Mucosa of stomach (tissue), 1 donor: ENCODE data around the gene BABAM2.

ENCODE experiments used
- H3K27me3 ChIP-seq: one replicate; pipeline ENCODE4 v1.7.0; 2013; ENCODE audit warnings: mild to moderate bottlenecking, low read length; ENCODE audit not compliant: control insufficient read depth, insufficient read depth
- H3K36me3 ChIP-seq: one replicate; pipeline ENCODE4 v1.7.0; 2013; ENCODE audit warnings: low read length; ENCODE audit not compliant: control insufficient read depth, insufficient read depth
- H3K4me1 ChIP-seq: one replicate; pipeline ENCODE4 v1.7.0; 2013; ENCODE audit warnings: mild to moderate bottlenecking, low read length; ENCODE audit not compliant: control insufficient read depth, insufficient read depth
- H3K4me3 ChIP-seq: one replicate; pipeline ENCODE4 v1.7.0; 2013; ENCODE audit warnings: low read length
- H3K9ac ChIP-seq: one replicate; pipeline ENCODE4 v1.7.0; 2013; ENCODE audit warnings: mild to moderate bottlenecking, low read length, moderate library complexity
- H3K9me3 ChIP-seq: one replicate; pipeline ENCODE4 v1.7.0; 2013; ENCODE audit warnings: mild to moderate bottlenecking, low read length, moderate library complexity; ENCODE audit not compliant: control insufficient read depth
- donor health status: Pancreatic carcinoma.

Gene BABAM2

DNA sequence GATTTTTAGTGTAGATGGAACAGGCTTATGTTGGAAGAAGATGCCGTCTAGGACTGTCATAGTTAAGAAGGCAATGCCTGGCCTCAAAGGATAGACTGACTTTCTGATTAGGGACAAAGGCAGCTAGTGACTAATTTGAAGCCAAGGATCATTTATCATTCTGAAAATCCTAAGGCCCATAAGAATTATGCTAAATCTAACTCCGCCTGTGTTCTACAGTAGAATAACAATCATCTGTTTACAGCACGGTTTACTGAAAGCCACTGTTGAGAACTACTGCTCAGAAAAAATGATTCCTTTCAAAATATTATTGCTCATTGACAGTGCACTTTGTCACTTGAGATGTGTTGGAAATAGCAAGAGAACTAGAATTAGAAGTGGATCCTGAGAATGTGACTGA, 44.5 kb downstream of the BABAM2 start:
- no peaks in the 10 kb centered on the region for H3K36me3 ChIP-seq
- H3K4me1 ChIP-seq, result peaks cover 17% of the 10 kb centered on the region
- no peak overlapping the region for H3K9ac ChIP-seq
- H3K9me3 ChIP-seq, result no peaks in the 10 kb centered on the region
- no peak overlapping the region for H3K4me3 ChIP-seq
- H3K27me3 ChIP-seq, result no peaks in the 10 kb centered on the region

DNA sequence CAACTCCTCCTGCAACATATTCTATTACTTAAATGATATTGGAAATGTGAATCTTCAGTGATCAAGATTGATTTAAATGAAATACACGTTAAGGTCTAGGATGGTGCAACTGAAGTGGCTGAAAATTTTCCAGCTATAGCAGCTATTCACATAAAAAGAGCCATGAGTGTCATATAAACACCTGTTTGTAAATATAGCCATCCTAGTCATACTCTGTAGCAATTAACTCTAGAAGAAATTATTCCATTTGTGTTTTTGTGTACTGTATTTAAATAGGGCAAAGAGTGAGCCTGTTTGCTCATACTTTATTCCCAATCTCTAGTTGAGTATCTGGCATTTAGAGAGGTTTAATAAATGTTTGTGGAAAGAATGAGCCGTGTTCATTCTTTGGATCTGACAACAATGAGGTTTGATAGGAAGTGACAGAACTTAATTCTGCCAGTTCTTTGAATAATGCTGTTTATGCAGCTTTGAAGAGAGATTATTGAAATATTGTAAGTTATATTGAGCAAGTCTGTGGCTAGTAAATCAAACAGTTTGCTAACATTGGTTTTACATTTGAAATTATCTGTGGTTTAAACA, 49.7 kb downstream of the BABAM2 start:
- peaks cover 7% of the 10 kb centered on the region for H3K4me1 ChIP-seq
- no peaks in the 10 kb centered on the region for H3K27me3 ChIP-seq
- no peaks in the 10 kb centered on the region for H3K36me3 ChIP-seq
- no peak overlapping the region for H3K4me3 ChIP-seq
- no peaks in the 10 kb centered on the region for H3K9me3 ChIP-seq
- no peak overlapping the region for H3K9ac ChIP-seq

DNA sequence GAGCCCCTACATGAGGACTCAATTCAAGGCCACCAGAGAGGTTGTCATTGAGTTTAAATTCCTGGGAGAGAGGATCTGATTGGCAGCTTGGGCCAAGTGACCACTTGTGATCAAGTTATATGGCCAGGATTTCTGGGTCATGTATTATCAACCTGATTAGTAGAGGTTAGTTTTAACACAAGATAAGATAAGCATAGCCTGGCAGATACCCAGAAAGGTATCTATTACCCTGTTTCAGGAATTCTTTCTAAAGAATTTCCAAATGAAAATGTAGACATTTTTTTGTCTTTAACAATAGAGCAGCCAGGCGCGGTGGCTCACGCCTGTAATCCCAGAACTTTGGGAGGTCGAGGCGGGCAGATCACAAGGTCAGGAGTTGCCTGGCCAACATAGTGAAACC, 50.5 kb downstream of the BABAM2 start:
- Histone ChIP-seq H3K27me3 (no peaks in the 10 kb centered on the region), H3K4me1 (peaks cover 7% of the 10 kb centered on the region), H3K36me3 (no peaks in the 10 kb centered on the region), H3K9ac (no peak overlapping the region), H3K4me3 (no peak overlapping the region), H3K9me3 (no peaks in the 10 kb centered on the region)

DNA sequence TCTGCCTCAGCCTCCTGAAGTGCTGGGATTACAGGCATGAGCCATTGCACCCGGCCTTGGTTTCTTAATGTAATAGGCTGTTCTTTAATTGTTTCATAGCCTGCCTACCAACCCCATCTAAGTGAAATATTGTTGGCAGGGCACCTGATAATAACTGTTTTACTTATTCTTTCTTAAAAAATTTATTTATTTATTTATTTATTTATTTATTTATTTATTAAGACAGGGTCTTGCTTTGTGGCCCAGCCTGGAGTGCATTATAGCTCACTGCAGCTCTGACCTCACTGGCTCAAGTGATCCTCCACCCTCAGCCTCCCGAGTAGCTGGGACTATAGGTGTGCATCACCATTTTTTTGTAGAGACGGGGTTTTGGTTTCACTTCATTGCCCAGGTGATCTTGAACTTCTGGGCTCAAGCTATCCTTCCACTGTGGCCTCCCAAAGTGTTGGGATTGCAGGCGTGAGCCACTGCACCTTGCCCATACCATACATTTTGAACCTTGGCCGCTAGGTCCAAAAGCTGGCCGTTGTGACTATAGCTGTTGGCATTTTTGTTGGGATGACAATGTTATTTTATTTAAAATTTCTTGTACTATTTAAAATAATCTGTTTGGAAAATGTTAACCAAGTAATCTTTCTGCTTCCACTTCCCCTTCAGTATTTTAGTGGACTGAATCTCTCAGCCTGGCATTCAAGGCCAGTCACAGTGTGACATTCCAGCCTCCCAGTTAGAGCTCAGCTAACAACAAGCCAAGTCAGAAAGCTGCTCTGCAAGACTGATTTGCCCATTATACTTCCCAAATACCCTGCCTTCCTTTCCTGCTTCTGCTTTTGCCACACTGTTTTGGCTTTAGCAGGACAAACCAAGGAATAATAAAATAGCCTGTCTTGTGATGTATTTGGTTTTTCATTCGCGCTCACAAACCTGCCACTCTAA, 52.4 kb downstream of the BABAM2 start:
- H3K4me1 ChIP-seq, result peaks cover 7% of the 10 kb centered on the region
- no peak overlapping the region for H3K4me3 ChIP-seq
- H3K9me3 ChIP-seq, result no peaks in the 10 kb centered on the region
- H3K9ac ChIP-seq, result no peak overlapping the region
- H3K27me3 ChIP-seq, result no peaks in the 10 kb centered on the region
- no peaks in the 10 kb centered on the region for H3K36me3 ChIP-seq

DNA sequence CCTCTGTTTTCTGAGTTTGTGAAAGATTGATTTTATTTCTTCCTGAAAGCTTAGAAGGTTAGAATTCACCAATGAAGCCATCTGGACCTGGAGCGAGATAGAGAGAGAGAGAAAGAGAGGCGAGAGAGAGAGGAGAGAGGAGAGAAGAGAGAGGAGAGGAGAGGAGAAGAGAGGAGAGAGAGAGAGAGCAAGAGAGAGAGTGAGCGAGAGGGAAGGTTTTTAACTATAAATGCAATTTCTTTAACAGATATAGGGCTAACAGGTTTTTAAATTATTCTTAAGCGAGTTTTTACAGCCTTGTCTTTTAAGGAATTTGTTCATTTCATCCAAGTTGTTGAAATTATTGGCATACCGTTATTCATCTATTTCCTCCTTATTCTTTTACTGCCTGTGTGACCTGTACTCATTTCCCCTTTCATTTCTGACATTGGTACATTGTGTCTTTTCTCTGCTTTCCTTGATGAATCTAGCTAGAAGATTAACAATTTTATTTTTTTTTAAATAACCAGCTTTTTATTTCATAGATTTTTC, 56.1 kb downstream of the BABAM2 start:
- no peaks in the 10 kb centered on the region for H3K9me3 ChIP-seq
- H3K4me1 ChIP-seq, result no peaks in the 10 kb centered on the region
- H3K4me3 ChIP-seq, result no peak overlapping the region
- no peak overlapping the region for H3K9ac ChIP-seq
- H3K36me3 ChIP-seq, result no peaks in the 10 kb centered on the region
- no peaks in the 10 kb centered on the region for H3K27me3 ChIP-seq

DNA sequence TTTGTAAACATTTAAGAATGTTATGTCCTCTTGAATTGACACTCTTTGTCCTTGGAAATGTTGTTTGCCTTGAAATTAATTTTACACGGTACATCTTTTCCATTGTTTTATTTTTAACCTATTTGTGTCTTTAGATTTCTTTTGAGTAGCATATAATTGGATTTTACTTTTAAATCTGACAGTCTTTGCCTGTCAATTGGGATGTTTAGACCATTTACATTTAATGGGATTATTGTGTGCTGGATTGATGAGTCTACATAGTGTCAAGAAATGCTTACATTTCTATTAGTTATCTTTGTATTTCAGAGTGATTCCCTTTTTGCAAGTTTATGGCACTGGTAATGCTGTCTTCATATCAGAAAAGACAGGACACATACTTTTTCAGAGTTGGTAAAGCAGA, 61.5 kb downstream of the BABAM2 start:
- H3K9ac ChIP-seq, result no peak overlapping the region
- no peaks in the 10 kb centered on the region for H3K27me3 ChIP-seq
- no peaks in the 10 kb centered on the region for H3K36me3 ChIP-seq
- H3K4me1 ChIP-seq, result peaks cover 13% of the 10 kb centered on the region
- H3K9me3 ChIP-seq, result no peaks in the 10 kb centered on the region
- no peak overlapping the region for H3K4me3 ChIP-seq

DNA sequence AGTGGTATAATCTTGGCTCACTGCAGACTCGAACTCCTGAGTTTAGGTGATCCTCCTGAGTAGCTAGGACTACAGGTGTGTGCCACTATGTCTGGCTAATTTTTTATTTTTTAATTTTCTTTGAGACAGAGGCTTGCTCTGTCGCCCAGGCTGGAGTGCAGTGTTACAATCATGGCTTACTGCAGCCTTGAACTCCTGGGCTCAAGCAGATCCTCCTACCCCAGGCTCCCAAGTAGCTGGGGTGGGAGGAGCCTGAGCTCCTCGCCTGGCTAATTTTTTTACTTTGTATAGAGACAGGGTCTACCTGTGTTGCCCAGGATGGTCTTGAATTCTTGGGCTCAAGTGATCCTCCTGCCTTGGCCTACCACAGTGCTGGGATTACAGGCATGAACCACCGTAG, 62.5 kb downstream of the BABAM2 start:
- H3K4me1 ChIP-seq, result peaks cover 13% of the 10 kb centered on the region

DNA sequence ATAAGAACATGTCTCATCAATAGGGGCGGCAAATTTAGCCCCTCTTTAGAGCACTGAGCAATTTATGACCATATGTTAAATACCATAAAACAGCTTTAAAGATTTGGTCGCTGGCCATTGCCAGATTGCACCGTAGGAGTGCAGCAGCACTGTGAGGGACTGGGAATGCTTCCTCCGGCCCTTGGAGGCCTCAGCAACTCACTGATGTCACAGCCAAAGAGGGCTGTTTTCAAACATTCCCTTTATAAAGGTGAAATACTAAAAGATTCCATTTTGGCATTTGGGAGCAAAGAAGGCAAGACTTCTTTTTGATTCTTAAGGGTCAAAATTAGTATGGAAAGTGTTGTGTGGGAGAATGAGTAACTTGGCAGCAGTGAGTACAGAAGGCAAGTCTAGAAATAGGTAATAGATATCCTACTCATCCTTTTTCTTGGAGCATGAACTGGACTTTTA, 63.7 kb downstream of the BABAM2 start:
- no peaks in the 10 kb centered on the region for H3K9me3 ChIP-seq
- no peak overlapping the region for H3K9ac ChIP-seq
- no peak overlapping the region for H3K4me3 ChIP-seq
- H3K27me3 ChIP-seq, result no peaks in the 10 kb centered on the region
- no peaks in the 10 kb centered on the region for H3K36me3 ChIP-seq
- H3K4me1 ChIP-seq, result peaks cover 13% of the 10 kb centered on the region

More for the DNA sequence above, 62.5 kb downstream of the BABAM2 start:
- Histone ChIP-seq H3K4me3 (no peak overlapping the region), H3K9me3 (no peaks in the 10 kb centered on the region), H3K36me3 (no peaks in the 10 kb centered on the region), H3K27me3 (no peaks in the 10 kb centered on the region), H3K9ac (no peak overlapping the region)

DNA sequence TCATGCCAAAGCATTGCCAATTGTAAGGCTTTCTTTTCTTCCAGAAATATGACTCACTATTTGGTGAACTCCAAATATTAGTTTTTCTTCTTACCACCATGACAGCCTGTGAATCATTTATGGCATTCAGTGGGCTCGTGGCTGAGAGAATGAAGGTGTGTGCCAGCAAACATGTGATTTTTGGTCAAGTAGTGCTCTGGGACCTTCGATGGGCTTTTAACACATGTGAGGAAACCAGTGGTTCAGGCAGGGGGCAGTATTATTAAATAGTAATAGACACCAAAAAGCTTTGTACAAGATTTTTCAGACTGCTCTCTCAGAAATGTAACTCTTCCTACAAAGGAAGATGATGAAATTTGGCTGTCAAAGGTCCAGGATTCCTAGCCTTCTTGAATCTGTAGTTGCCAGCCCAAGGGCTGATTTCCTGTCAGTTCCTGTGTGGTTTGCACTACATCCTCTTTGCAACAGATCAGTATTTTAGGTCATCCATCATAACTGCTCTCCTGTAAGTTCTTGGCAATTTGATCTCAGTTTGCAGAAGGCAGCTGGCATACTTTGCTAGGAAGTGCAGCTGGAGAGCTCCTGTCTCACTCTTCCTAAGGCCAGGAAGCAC, 64.3 kb downstream of the BABAM2 start:
- Histone ChIP-seq H3K36me3 (no peaks in the 10 kb centered on the region), H3K9ac (no peak overlapping the region), H3K4me1 (peaks cover 13% of the 10 kb centered on the region)

DNA sequence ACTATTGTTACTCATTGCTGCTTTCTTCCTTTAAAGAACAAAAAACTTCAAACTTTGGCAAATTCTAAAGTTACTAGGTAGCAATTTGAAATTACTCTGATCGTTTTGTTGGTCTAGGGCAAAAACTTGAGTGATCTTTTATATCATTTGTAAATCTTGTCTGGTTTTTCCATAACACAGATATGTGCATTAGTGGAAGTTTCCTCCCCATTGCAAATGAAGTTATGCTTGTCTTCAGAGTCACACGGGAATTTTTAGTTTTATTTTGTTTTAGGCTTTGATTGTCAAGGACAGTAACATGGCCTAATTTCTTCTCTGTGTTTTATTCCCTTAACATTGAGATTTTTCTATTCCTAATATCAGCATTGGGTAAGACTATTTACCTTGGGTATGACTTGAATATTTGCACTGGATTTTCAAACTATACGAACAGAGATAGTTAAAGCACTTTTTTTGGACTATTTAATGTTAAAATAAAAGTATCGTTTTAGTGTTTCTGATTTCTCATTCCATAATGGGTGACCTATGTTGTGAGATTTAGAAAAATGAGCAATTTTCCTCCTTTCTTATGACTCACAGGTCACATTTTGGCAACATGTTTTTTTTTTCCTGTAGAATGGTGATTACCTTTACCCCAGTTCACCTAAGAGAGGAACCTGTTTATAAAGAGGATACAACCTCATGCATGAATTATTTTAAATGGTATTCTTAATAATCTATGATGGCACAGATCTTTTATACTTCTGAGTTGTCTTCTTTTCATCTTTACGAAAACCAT, 65.0 kb downstream of the BABAM2 start:
- H3K4me3 ChIP-seq, result no peak overlapping the region
- no peaks in the 10 kb centered on the region for H3K36me3 ChIP-seq
- H3K27me3 ChIP-seq, result no peaks in the 10 kb centered on the region
- peaks cover 13% of the 10 kb centered on the region for H3K4me1 ChIP-seq
- H3K9ac ChIP-seq, result no peak overlapping the region
- no peaks in the 10 kb centered on the region for H3K9me3 ChIP-seq

More for the DNA sequence above, 64.3 kb downstream of the BABAM2 start:
- no peaks in the 10 kb centered on the region for H3K9me3 ChIP-seq
- H3K27me3 ChIP-seq, result no peaks in the 10 kb centered on the region
- no peak overlapping the region for H3K4me3 ChIP-seq

DNA sequence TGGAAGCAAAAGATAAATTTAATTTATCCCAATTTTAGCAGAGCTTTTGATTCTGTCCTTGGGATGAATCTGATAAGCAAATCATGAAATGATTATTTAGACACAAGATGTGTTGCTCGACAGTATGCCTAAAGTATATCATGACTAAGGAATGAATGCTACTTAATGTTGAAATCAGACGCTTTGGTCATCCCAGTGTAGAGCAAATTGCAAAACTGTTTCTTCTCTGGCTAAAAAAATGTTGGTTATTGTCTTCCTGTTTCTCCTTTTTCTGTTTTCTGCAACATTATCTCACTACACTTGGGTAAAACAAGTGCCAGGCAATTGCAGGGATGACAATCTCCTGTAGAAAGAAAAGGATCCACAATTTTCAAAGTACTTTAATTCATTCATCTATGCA, 66.4 kb downstream of the BABAM2 start:
- Histone ChIP-seq H3K9me3 (no peaks in the 10 kb centered on the region), H3K36me3 (no peaks in the 10 kb centered on the region), H3K4me3 (no peak overlapping the region), H3K27me3 (no peaks in the 10 kb centered on the region), H3K9ac (no peak overlapping the region), H3K4me1 (peaks cover 13% of the 10 kb centered on the region)
